Neural cell (in vitro differentiated cells): ENCODE data around the gene TBXA2R.

Experiments
- CTCF ChIP-seq: fragments of 450-650 bp; IDR thresholded peaks from 2 replicates; pipeline ENCODE4 v1.5.1; 2014; ENCODE audit warnings: antibody characterized with exemption, mild to moderate bottlenecking, moderate library complexity; ENCODE audit not compliant: poor library complexity, severe bottlenecking
- EP300 ChIP-seq: fragments of 450-650 bp; conservative IDR thresholded peaks from 2 replicates; pipeline ENCODE4 v1.6.1; 2014; ENCODE audit warnings: antibody characterized with exemption, mild to moderate bottlenecking, moderate library complexity; ENCODE audit not compliant: poor library complexity, severe bottlenecking
- EZH2 ChIP-seq: fragments of 200-600, 300-800 bp; shearing (Covaris generic), sonication (generic); IDR thresholded peaks from 2 replicates; pipeline ENCODE4 v1.6.1; 2014; ENCODE audit warnings: antibody characterized with exemption, low read length, borderline replicate concordance, mild to moderate bottlenecking; ENCODE audit not compliant: insufficient read depth, poor library complexity, severe bottlenecking
- MXI1 ChIP-seq: fragments of 450-650 bp; conservative IDR thresholded peaks from 2 replicates; pipeline ENCODE4 v1.6.1; 2014; ENCODE audit warnings: antibody characterized with exemption, mild to moderate bottlenecking; ENCODE audit not compliant: poor library complexity, severe bottlenecking
- POLR2AphosphoS5 ChIP-seq: IDR thresholded peaks from 2 replicates; pipeline ENCODE4 v1.6.1; 2012
- RAD21 ChIP-seq: fragments of 450-650 bp; conservative IDR thresholded peaks from 2 replicates; pipeline ENCODE4 v1.6.1; 2014; ENCODE audit warnings: antibody characterized with exemption, mild to moderate bottlenecking, moderate library complexity
- REST ChIP-seq: IDR thresholded peaks from 2 replicates; pipeline ENCODE4 v1.6.1; 2012; ENCODE audit warnings: borderline replicate concordance

- TF ChIP-seq POLR2AphosphoS5 (no peak), REST (no peak), CTCF (no peak), RAD21 (no peak), EZH2 (no peak), MXI1 (no peak), EP300 (no peak)
Measured at GRCh38 chr19:3643674-3644313, 37.1 kb upstream of the TBXA2R start.
